ENCODE results near the gene MINPP1.
"Not testable (repeated sequence)": the region's sequence is repeated elsewhere in the genome, so short reads cannot be mapped to it uniquely, and the experiment has no call there.

The MINPP1 gene

GRCh38 chr10:87585565-87586514, 81.1 kb downstream of the MINPP1 start:
- Histone ChIP-seq H3K36me3 (ENCODE audit: control insufficient read depth, insufficient read depth, low read length) (no peaks in the 10 kb centered on the region), H3K4me1 (ENCODE audit: control insufficient read depth, insufficient read depth, low read length) (no peaks in the 10 kb centered on the region), H3K4me3 (ENCODE audit: low read length) (no peak overlapping the region), H3K9ac (ENCODE audit: low read length) (no peak overlapping the region), H3K27ac (ENCODE audit: low read depth, low read length) (no peak overlapping the region), H3K27me3 (ENCODE audit: control insufficient read depth, insufficient read depth, low read length) (no peaks in the 10 kb centered on the region)

- Histone ChIP-seq H3K4me3 (ENCODE audit: low read length) (no peak overlapping the region), H3K4me1 (ENCODE audit: control insufficient read depth, insufficient read depth, low read length) (no peaks in the 10 kb centered on the region)
Measured at GRCh38 chr10:87589645-87590051, 85.0 kb downstream of the MINPP1 start.

GRCh38 chr10:87590705-87591588, 86.3 kb downstream of the MINPP1 start:
- Histone ChIP-seq H3K4me3 (ENCODE audit: low read length) (no peak overlapping the region), H3K27me3 (ENCODE audit: control insufficient read depth, insufficient read depth, low read length) (no peaks in the 10 kb centered on the region), H3K4me1 (ENCODE audit: control insufficient read depth, insufficient read depth, low read length) (no peaks in the 10 kb centered on the region), H3K27ac (ENCODE audit: low read depth, low read length) (no peak overlapping the region), H3K36me3 (ENCODE audit: control insufficient read depth, insufficient read depth, low read length) (no peaks in the 10 kb centered on the region), H3K9ac (ENCODE audit: low read length) (no peak overlapping the region)

More at GRCh38 chr10:87589645-87590051, 85.0 kb downstream of the MINPP1 start:
- H3K9ac ChIP-seq (ENCODE audit: low read length): no peak overlapping the region
- H3K27ac ChIP-seq (ENCODE audit: low read depth, low read length): no peak overlapping the region
- H3K36me3 ChIP-seq (ENCODE audit: control insufficient read depth, insufficient read depth, low read length): no peaks in the 10 kb centered on the region
- H3K27me3 ChIP-seq (ENCODE audit: control insufficient read depth, insufficient read depth, low read length): no peaks in the 10 kb centered on the region

DNA sequence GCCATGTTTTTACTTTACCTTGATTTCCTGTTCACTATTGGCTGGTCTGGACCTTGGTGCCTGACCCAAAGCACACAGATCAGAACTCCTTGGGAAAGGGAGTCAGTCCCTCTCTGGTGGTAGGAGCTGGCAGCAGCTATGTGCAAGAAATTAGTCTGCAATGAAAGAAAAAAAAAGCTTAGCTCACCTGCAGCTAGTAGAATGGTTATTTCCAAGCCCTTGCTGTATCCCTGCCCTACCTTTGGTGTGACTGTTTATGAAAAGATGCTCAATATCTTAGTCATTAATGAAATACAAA, 86.8 kb downstream of the MINPP1 start:
- no peak overlapping the region for H3K27ac ChIP-seq (ENCODE audit: low read depth, low read length)
- no peaks in the 10 kb centered on the region for H3K27me3 ChIP-seq (ENCODE audit: control insufficient read depth, insufficient read depth, low read length)
- H3K4me1 ChIP-seq (ENCODE audit: control insufficient read depth, insufficient read depth, low read length): no peaks in the 10 kb centered on the region
- no peak overlapping the region for H3K4me3 ChIP-seq (ENCODE audit: low read length)
- H3K9ac ChIP-seq (ENCODE audit: low read length): no peak overlapping the region
- H3K36me3 ChIP-seq (ENCODE audit: control insufficient read depth, insufficient read depth, low read length): no peaks in the 10 kb centered on the region

GRCh38 chr10:87592920-87593319, 88.2 kb downstream of the MINPP1 start:
- not testable (repeated sequence) for H3K36me3 ChIP-seq (ENCODE audit: control insufficient read depth, insufficient read depth, low read length); H3K9ac ChIP-seq (ENCODE audit: low read length); H3K4me1 ChIP-seq (ENCODE audit: control insufficient read depth, insufficient read depth, low read length); H3K27me3 ChIP-seq (ENCODE audit: control insufficient read depth, insufficient read depth, low read length); H3K4me3 ChIP-seq (ENCODE audit: low read length); H3K27ac ChIP-seq (ENCODE audit: low read depth, low read length)

GRCh38 chr10:87593702-87594101, 89.0 kb downstream of the MINPP1 start:
- H3K36me3 ChIP-seq (ENCODE audit: control insufficient read depth, insufficient read depth, low read length): no peaks in the 10 kb centered on the region
- H3K27me3 ChIP-seq (ENCODE audit: control insufficient read depth, insufficient read depth, low read length): no peaks in the 10 kb centered on the region
- no peak overlapping the region for H3K27ac ChIP-seq (ENCODE audit: low read depth, low read length)
- H3K9ac ChIP-seq (ENCODE audit: low read length): no peak overlapping the region
- H3K4me3 ChIP-seq (ENCODE audit: low read length): no peak overlapping the region
- no peaks in the 10 kb centered on the region for H3K4me1 ChIP-seq (ENCODE audit: control insufficient read depth, insufficient read depth, low read length)

- Histone ChIP-seq H3K4me1 (ENCODE audit: control insufficient read depth, insufficient read depth, low read length) (no peaks in the 10 kb centered on the region), H3K36me3 (ENCODE audit: control insufficient read depth, insufficient read depth, low read length) (no peaks in the 10 kb centered on the region), H3K27ac (ENCODE audit: low read depth, low read length) (no peak overlapping the region), H3K27me3 (ENCODE audit: control insufficient read depth, insufficient read depth, low read length) (no peaks in the 10 kb centered on the region), H3K9ac (ENCODE audit: low read length) (no peak overlapping the region), H3K4me3 (ENCODE audit: low read length) (no peak overlapping the region)
Measured at GRCh38 chr10:87594181-87594580, 89.5 kb downstream of the MINPP1 start.

GRCh38 chr10:87594864-87595263, 90.2 kb downstream of the MINPP1 start:
- H3K9ac ChIP-seq (ENCODE audit: low read length): no peak overlapping the region
- no peaks in the 10 kb centered on the region for H3K4me1 ChIP-seq (ENCODE audit: control insufficient read depth, insufficient read depth, low read length)
- no peak overlapping the region for H3K4me3 ChIP-seq (ENCODE audit: low read length)
- no peak overlapping the region for H3K27ac ChIP-seq (ENCODE audit: low read depth, low read length)
- no peaks in the 10 kb centered on the region for H3K27me3 ChIP-seq (ENCODE audit: control insufficient read depth, insufficient read depth, low read length)
- H3K36me3 ChIP-seq (ENCODE audit: control insufficient read depth, insufficient read depth, low read length): no peaks in the 10 kb centered on the region

DNA sequence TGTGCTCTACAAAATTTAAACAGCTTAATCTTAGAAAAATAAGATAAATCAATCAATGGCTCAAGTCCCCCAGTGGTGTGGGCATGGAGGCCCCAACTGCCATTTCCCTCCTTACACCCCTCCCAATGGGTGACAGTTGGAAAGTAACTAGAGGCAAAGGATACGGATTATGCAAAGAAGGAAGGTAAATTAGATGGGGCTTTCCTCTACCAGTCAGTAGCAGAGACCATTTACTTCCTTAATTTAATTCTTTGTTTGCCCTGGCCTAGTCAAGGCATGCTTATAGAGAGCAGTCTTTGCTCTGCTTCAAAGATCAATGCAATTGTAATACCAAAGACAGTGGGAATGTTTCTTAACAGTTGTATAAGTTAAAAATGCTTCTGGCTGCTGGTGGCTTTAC, 91.7 kb downstream of the MINPP1 start:
- no peaks in the 10 kb centered on the region for H3K4me1 ChIP-seq (ENCODE audit: control insufficient read depth, insufficient read depth, low read length)
- no peaks in the 10 kb centered on the region for H3K27me3 ChIP-seq (ENCODE audit: control insufficient read depth, insufficient read depth, low read length)
- H3K27ac ChIP-seq (ENCODE audit: low read depth, low read length): no peak overlapping the region
- H3K36me3 ChIP-seq (ENCODE audit: control insufficient read depth, insufficient read depth, low read length): no peaks in the 10 kb centered on the region
- no peak overlapping the region for H3K4me3 ChIP-seq (ENCODE audit: low read length)
- H3K9ac ChIP-seq (ENCODE audit: low read length): no peak overlapping the region

GRCh38 chr10:87598700-87599099, 94.0 kb downstream of the MINPP1 start:
- H3K4me3 ChIP-seq (ENCODE audit: low read length): no peak overlapping the region
- H3K36me3 ChIP-seq (ENCODE audit: control insufficient read depth, insufficient read depth, low read length): no peaks in the 10 kb centered on the region
- H3K4me1 ChIP-seq (ENCODE audit: control insufficient read depth, insufficient read depth, low read length): no peaks in the 10 kb centered on the region
- H3K9ac ChIP-seq (ENCODE audit: low read length): no peak overlapping the region
- H3K27ac ChIP-seq (ENCODE audit: low read depth, low read length): no peak overlapping the region
- no peaks in the 10 kb centered on the region for H3K27me3 ChIP-seq (ENCODE audit: control insufficient read depth, insufficient read depth, low read length)

GRCh38 chr10:87600581-87600980, 95.9 kb downstream of the MINPP1 start:
- no peak overlapping the region for H3K27ac ChIP-seq (ENCODE audit: low read depth, low read length)
- no peaks in the 10 kb centered on the region for H3K36me3 ChIP-seq (ENCODE audit: control insufficient read depth, insufficient read depth, low read length)
- H3K9ac ChIP-seq (ENCODE audit: low read length): no peak overlapping the region
- no peaks in the 10 kb centered on the region for H3K4me1 ChIP-seq (ENCODE audit: control insufficient read depth, insufficient read depth, low read length)
- no peaks in the 10 kb centered on the region for H3K27me3 ChIP-seq (ENCODE audit: control insufficient read depth, insufficient read depth, low read length)
- H3K4me3 ChIP-seq (ENCODE audit: low read length): no peak overlapping the region

Data from rectal smooth muscle tissue (tissue), 1 donor.